Liver (tissue), 9 donors: ENCODE results near the gene RGCC. TPM values are rescaled to one million over a fixed set of nuclear protein-coding genes. Genes with fewer than 3 reads are reported as not detected.

ENCODE experiments used
- DNase-seq: peaks from one replicate; pipeline ENCODE4 v3.0.0-alpha.2; 2017; ENCODE audit warnings: low spot score
- H3K27ac ChIP-seq, 2 donors: one replicate each; pipeline ENCODE4 v1.7.0; 2013; ENCODE audit warnings: inconsistent platforms in 2 of 2, low read length in 2 of 2, control low read depth in 1 of 2, low read depth in 1 of 2, mild to moderate bottlenecking in 1 of 2
- H3K27me3 ChIP-seq, 4 donors: one replicate each; pipeline versions ENCODE4 v1.6.1 to v1.7.0; 2013; ENCODE audit warnings: low read length in 3 of 4, inconsistent platforms in 1 of 4, mild to moderate bottlenecking in 1 of 4, moderate library complexity in 1 of 4; ENCODE audit not compliant: control insufficient read depth in 4 of 4, insufficient read depth in 4 of 4
- H3K36me3 ChIP-seq, 4 donors: one replicate each; pipeline versions ENCODE4 v1.6.1 to v1.7.0; 2013; ENCODE audit warnings: low read length in 3 of 4, mild to moderate bottlenecking in 3 of 4, low read depth in 1 of 4, moderate library complexity in 1 of 4; ENCODE audit not compliant: control insufficient read depth in 4 of 4, insufficient read depth in 3 of 4
- H3K4me1 ChIP-seq, 4 donors: one replicate each; pipeline versions ENCODE4 v1.6.1 to v1.7.0; 2013; ENCODE audit warnings: low read length in 3 of 4, mild to moderate bottlenecking in 3 of 4, moderate library complexity in 1 of 4; ENCODE audit not compliant: control insufficient read depth in 4 of 4, insufficient read depth in 4 of 4
- H3K4me3 ChIP-seq, 3 donors: one replicate each; pipeline versions ENCODE4 v1.6.1 to v1.7.0; 2013; ENCODE audit warnings: low read length in 3 of 3, control low read depth in 1 of 3, low read depth in 1 of 3, mild to moderate bottlenecking in 1 of 3
- H3K9ac ChIP-seq, 2 donors: one replicate each; pipeline ENCODE4 v1.7.0; 2013; ENCODE audit warnings: low read length in 2 of 2, mild to moderate bottlenecking in 2 of 2, moderate library complexity in 2 of 2, control low read depth in 1 of 2, low read depth in 1 of 2
- H3K9me3 ChIP-seq, 4 donors: one replicate each; pipeline versions ENCODE4 v1.6.1 to v1.7.0; 2013; ENCODE audit warnings: low read length in 3 of 4; ENCODE audit not compliant: control insufficient read depth in 4 of 4
- CTCF ChIP-seq: fragments of 150-350 bp; IDR thresholded peaks from 2 replicates; pipeline ENCODE4 v1.5.1; 2017; ENCODE audit warnings: improper control_type of control experiment, low read depth, low read length; ENCODE audit not compliant: missing input control
- FOXA1 ChIP-seq: IDR thresholded peaks from 2 replicates; pipeline ENCODE4 v1.6.1; 2016; ENCODE audit warnings: antibody characterized with exemption
- FOXA2 ChIP-seq: IDR thresholded peaks from 2 replicates; pipeline ENCODE4 v1.6.1; 2016; ENCODE audit warnings: antibody characterized with exemption
- GABPA ChIP-seq, 2 donors: IDR thresholded peaks in 1 of 2; conservative IDR thresholded peaks in 1 of 2; 2 replicates each; pipeline ENCODE4 v1.6.1; 2016; ENCODE audit warnings: antibody characterized with exemption in 2 of 2, mild to moderate bottlenecking in 1 of 2, moderate library complexity in 1 of 2
- HNF4A ChIP-seq, 2 donors: conservative IDR thresholded peaks; 2 replicates each; pipeline ENCODE4 v1.6.1; 2016; ENCODE audit warnings: antibody characterized with exemption in 2 of 2, mild to moderate bottlenecking in 2 of 2
- HNF4G ChIP-seq: IDR thresholded peaks from 2 replicates; pipeline ENCODE4 v1.6.1; 2016; ENCODE audit warnings: antibody characterized with exemption
- JUND ChIP-seq, 2 donors: IDR thresholded peaks; 2 replicates each; pipeline ENCODE4 v1.6.1; 2016; ENCODE audit warnings: antibody characterized with exemption in 2 of 2
- MAX ChIP-seq: IDR thresholded peaks from 2 replicates; pipeline ENCODE4 v1.6.1; 2016; ENCODE audit warnings: antibody characterized with exemption
- NR2F2 ChIP-seq: IDR thresholded peaks from 2 replicates; pipeline ENCODE4 v1.6.1; 2016; ENCODE audit warnings: antibody characterized with exemption
- RAD21 ChIP-seq, 2 donors: IDR thresholded peaks; 2 replicates each; pipeline ENCODE4 v1.6.1; 2016; ENCODE audit warnings: antibody characterized with exemption in 2 of 2, mild to moderate bottlenecking in 2 of 2
- RXRA ChIP-seq, 2 donors: IDR thresholded peaks; 2 replicates each; pipeline ENCODE4 v1.6.1; 2017 to 2018; ENCODE audit warnings: antibody characterized with exemption in 2 of 2, mild to moderate bottlenecking in 1 of 2
- SP1 ChIP-seq: IDR thresholded peaks from 2 replicates; pipeline ENCODE4 v1.6.1; 2018; ENCODE audit warnings: antibody characterized with exemption, mild to moderate bottlenecking
- TAF1 ChIP-seq: conservative IDR thresholded peaks from 2 replicates; pipeline ENCODE4 v1.6.1; 2016; ENCODE audit warnings: antibody characterized with exemption, mild to moderate bottlenecking
- YY1 ChIP-seq: IDR thresholded peaks from 2 replicates; pipeline ENCODE4 v1.6.1; 2016; ENCODE audit warnings: antibody characterized with exemption, mild to moderate bottlenecking
- WGBS: extraction: QIAGEN DNeasy Blood & Tissue Kit; methylation state at CpG from one replicate; pipeline ENCODE4 v1.1.7; 2013; 5-methylcytosine and 5-hydroxymethylcytosine counted together
- polyA plus RNA-seq, 2 donors: library from polyadenylated mRNA; stranded (reverse) in 1 of 2; unstranded in 1 of 2; fragments of 200-250 nt in 1 of 2; fragments of >200 nt in 1 of 2; fragmentation: Nextera tagmentation in 1 of 2; extraction: Ambion mirVana in 1 of 2; gene quantifications; one replicate each; pipeline versions ENCODE4 v1.2.1 to v1.2.3, GENCODE V29; 2013 to 2015
- total RNA-seq, 2 donors: library from RNA; depleted of rRNA; stranded (reverse); fragments of >200 nt; gene quantifications; one replicate each; pipeline ENCODE4 v1.2.3, GENCODE V29; 2014
- TF ChIP-seq, protein P1 (sequence below): IDR thresholded peaks from 2 replicates; pipeline ENCODE4 v1.6.1; 2016; ENCODE audit warnings: antibody characterized with exemption, mild to moderate bottlenecking
- TF ChIP-seq, protein P2 (sequence below): IDR thresholded peaks from 2 replicates; pipeline ENCODE4 v1.6.1; 2016; ENCODE audit warnings: antibody characterized with exemption
- TF ChIP-seq, protein P3 (sequence below): IDR thresholded peaks from 2 replicates; pipeline ENCODE4 v1.6.1; 2016; ENCODE audit warnings: antibody characterized with exemption
- donor health status: healthy.
- donor health status: healthy.
- donor health status: healthy.
- donor health status: healthy.
- donor health status: healthy.

Gene RGCC
- total and polyA plus RNA-seq, 4 donors, result 0.59 to 96.7 (median 1.3) TPM

DNA sequence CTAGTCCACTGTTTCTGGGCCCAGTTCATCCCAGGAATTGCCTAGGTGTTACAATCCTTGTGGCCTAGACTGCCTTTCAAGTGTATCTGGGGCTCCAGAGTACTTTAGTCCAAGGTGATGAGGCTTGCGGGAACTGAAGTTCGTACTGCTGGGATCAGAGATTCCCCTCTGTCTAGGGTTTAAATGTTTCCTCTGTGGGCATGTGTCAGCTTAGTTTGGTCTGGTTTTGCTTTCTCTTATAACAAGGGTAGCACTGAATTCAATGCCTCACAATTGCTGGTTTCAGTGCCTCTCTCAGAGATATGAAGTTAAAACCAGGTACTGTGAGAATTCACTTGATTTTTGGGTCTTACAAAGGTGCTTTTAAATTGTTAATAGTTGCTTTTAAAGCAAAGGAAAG is 30.8 kb downstream of the RGCC start (continued):
- no peak for TF ChIP-seq HNF4A (conservative IDR thresholded peaks at IDR 0.05)
- TF ChIP-seq RXRA (IDR thresholded peaks at IDR 0.05), result no peak
- no peak for TF ChIP-seq CTCF
- TF ChIP-seq TAF1, result no peak
- TF ChIP-seq FOXA1, result no peak
- no peak for TF ChIP-seq FOXA2

GRCh38 chr13:41490371-41491015 is 33.1 kb downstream of the RGCC start:
- Histone ChIP-seq H3K4me3 (no peak overlapping the region), H3K27me3 (no peaks in the 10 kb centered on the region), H3K27ac (no peak overlapping the region), H3K9me3 (no peaks in the 10 kb centered on the region), H3K4me1 (no peaks in the 10 kb centered on the region), H3K9ac (no peak overlapping the region), H3K36me3 (no peaks in the 10 kb centered on the region)
- no peak for DNase-seq
- WGBS, result 90% methylated on average over 3 of the region's 3 CpGs
- TF ChIP-seq HNF4G, result no peak
- TF ChIP-seq MAX, result no peak
- TF ChIP-seq JUND (IDR thresholded peaks at IDR 0.05), result no peak
- TF ChIP-seq RAD21 (IDR thresholded peaks at IDR 0.05), result no peak
- TF ChIP-seq, protein P1, sequence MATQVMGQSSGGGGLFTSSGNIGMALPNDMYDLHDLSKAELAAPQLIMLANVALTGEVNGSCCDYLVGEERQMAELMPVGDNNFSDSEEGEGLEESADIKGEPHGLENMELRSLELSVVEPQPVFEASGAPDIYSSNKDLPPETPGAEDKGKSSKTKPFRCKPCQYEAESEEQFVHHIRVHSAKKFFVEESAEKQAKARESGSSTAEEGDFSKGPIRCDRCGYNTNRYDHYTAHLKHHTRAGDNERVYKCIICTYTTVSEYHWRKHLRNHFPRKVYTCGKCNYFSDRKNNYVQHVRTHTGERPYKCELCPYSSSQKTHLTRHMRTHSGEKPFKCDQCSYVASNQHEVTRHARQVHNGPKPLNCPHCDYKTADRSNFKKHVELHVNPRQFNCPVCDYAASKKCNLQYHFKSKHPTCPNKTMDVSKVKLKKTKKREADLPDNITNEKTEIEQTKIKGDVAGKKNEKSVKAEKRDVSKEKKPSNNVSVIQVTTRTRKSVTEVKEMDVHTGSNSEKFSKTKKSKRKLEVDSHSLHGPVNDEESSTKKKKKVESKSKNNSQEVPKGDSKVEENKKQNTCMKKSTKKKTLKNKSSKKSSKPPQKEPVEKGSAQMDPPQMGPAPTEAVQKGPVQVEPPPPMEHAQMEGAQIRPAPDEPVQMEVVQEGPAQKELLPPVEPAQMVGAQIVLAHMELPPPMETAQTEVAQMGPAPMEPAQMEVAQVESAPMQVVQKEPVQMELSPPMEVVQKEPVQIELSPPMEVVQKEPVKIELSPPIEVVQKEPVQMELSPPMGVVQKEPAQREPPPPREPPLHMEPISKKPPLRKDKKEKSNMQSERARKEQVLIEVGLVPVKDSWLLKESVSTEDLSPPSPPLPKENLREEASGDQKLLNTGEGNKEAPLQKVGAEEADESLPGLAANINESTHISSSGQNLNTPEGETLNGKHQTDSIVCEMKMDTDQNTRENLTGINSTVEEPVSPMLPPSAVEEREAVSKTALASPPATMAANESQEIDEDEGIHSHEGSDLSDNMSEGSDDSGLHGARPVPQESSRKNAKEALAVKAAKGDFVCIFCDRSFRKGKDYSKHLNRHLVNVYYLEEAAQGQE, result no peak
- TF ChIP-seq, protein P2, sequence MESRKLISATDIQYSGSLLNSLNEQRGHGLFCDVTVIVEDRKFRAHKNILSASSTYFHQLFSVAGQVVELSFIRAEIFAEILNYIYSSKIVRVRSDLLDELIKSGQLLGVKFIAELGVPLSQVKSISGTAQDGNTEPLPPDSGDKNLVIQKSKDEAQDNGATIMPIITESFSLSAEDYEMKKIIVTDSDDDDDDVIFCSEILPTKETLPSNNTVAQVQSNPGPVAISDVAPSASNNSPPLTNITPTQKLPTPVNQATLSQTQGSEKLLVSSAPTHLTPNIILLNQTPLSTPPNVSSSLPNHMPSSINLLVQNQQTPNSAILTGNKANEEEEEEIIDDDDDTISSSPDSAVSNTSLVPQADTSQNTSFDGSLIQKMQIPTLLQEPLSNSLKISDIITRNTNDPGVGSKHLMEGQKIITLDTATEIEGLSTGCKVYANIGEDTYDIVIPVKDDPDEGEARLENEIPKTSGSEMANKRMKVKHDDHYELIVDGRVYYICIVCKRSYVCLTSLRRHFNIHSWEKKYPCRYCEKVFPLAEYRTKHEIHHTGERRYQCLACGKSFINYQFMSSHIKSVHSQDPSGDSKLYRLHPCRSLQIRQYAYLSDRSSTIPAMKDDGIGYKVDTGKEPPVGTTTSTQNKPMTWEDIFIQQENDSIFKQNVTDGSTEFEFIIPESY, result no peak
- TF ChIP-seq FOXA1, result no peak
- TF ChIP-seq TAF1, result no peak
- TF ChIP-seq GABPA (IDR thresholded peaks at IDR 0.05 in 1 of 2, conservative IDR thresholded peaks at IDR 0.05 in 1 of 2), result no peak
- no peak for TF ChIP-seq RXRA (IDR thresholded peaks at IDR 0.05)

DNA sequence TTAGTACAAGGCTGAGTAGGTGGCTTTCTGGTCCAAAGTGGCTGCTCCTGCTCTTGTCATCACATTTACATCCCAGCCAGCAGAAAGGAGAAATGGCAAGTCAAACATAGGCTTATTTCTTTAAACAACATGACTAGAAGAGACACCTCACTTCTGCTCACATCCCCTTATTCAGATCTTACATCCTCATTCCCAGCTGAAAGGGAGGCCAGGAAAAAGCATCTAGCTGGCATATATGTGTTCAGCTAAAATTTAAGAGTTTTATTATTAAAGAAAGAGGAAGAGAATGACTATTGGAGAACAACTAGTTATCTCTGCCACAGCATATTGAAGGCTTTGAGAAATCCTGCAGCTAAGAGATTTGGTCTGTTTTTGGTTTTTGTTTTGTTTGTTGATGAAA is 34.1 kb downstream of the RGCC start:
- Histone ChIP-seq H3K4me3 (no peak overlapping the region), H3K27ac (no peak overlapping the region), H3K9ac (no peak overlapping the region), H3K27me3 (no peaks in the 10 kb centered on the region), H3K4me1 (no peaks in the 10 kb centered on the region), H3K36me3 (no peaks in the 10 kb centered on the region), H3K9me3 (no peaks in the 10 kb centered on the region)
- no peak for DNase-seq
- TF ChIP-seq SP1 (no peak), GABPA (IDR thresholded peaks at IDR 0.05 in 1 of 2, conservative IDR thresholded peaks at IDR 0.05 in 1 of 2) (no peak), CTCF (no peak), FOXA2 (no peak), RAD21 (IDR thresholded peaks at IDR 0.05) (no peak), RXRA (IDR thresholded peaks at IDR 0.05) (no peak), NR2F2 (no peak), YY1 (no peak), HNF4A (conservative IDR thresholded peaks at IDR 0.05) (no peak), FOXA1 (no peak), TAF1 (no peak)
- TF ChIP-seq, protein P3, sequence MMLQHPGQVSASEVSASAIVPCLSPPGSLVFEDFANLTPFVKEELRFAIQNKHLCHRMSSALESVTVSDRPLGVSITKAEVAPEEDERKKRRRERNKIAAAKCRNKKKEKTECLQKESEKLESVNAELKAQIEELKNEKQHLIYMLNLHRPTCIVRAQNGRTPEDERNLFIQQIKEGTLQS, result no peak
- TF ChIP-seq, protein P2, result no peak
